ENCODE results near the gene BNIP3.
"Not testable (repeated sequence)": the region's sequence is repeated elsewhere in the genome, so short reads cannot be mapped to it uniquely, and the experiment has no call there.

Gene BNIP3

DNA sequence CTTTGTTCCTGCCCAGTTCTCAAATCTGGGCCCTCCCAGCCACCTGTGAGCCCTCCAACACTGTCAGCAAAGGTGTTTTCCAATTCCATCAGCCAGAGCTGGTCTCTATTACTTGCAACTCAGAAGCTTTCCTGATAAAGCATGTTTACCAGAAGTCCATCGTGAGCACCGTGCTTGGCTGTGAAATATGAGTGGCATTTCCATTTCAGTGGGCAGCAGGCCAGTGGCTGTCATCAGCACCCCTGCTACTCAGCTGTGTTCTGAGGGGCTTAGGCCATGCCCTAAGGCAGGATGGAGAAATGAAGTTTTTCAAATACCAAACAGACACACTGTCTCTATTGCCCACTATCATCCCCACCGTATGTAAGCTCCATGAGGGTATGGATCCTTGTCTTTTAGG lies 12.7 kb upstream of the BNIP3 start:
- no peaks in the 10 kb centered on the region for H3K36me3 ChIP-seq (ENCODE audit: low read length)
- no peak overlapping the region for H3K9ac ChIP-seq (ENCODE audit: low read length)
- H3K4me2 ChIP-seq (ENCODE audit: low read depth, low read length, poor library complexity, severe bottlenecking): no peak overlapping the region
- H2AFZ ChIP-seq (ENCODE audit: low read depth, low read length, severe bottlenecking): no peak overlapping the region
- H3K27me3 ChIP-seq (ENCODE audit: low read length): no peaks in the 10 kb centered on the region
- no peaks in the 10 kb centered on the region for H4K20me1 ChIP-seq (ENCODE audit: low read depth, low read length)
- H3K4me3 ChIP-seq (ENCODE audit: insufficient read depth, low read length, poor library complexity, severe bottlenecking): no peak overlapping the region
- no peak overlapping the region for H3K27ac ChIP-seq (ENCODE audit: low read depth, low read length)
- H3K79me2 ChIP-seq (ENCODE audit: insufficient read depth, low read length): no peaks in the 10 kb centered on the region
- H3K9me2 ChIP-seq (replicated peaks; ENCODE audit: insufficient read depth, low read length): no peaks in the 10 kb centered on the region
- H3K9me3 ChIP-seq (ENCODE audit: insufficient read depth, low read length): no peaks in the 10 kb centered on the region
- H3F3A ChIP-seq (ENCODE audit: insufficient read depth): no peaks in the 10 kb centered on the region
- TF ChIP-seq EZH2phosphoT487 (conservative IDR thresholded peaks at IDR 0.05; ENCODE audit: low read length): no peak
- TF ChIP-seq, protein P1, sequence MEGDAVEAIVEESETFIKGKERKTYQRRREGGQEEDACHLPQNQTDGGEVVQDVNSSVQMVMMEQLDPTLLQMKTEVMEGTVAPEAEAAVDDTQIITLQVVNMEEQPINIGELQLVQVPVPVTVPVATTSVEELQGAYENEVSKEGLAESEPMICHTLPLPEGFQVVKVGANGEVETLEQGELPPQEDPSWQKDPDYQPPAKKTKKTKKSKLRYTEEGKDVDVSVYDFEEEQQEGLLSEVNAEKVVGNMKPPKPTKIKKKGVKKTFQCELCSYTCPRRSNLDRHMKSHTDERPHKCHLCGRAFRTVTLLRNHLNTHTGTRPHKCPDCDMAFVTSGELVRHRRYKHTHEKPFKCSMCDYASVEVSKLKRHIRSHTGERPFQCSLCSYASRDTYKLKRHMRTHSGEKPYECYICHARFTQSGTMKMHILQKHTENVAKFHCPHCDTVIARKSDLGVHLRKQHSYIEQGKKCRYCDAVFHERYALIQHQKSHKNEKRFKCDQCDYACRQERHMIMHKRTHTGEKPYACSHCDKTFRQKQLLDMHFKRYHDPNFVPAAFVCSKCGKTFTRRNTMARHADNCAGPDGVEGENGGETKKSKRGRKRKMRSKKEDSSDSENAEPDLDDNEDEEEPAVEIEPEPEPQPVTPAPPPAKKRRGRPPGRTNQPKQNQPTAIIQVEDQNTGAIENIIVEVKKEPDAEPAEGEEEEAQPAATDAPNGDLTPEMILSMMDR (IDR thresholded peaks at IDR 0.05; ENCODE audit: insufficient read depth, low read length, poor library complexity, severe bottlenecking): no peak

DNA sequence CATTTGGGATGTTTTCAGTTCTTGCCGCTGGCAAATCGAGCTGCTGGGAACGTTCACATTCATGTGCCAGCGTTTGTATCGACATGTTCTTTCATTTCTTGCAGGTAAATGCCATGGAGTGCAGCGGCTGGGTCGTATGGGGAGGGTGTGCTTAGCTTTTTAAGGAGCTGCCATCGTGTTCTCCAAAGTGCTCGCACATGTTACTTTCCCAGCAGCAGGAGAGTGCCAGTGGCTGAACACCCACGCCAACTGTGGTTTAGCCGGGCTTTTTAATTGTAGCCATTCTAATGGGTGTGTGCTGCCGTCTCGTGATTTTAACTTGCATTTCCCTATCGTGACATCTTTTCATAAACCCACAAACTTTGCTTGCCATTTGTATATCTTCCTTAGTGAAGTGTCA lies 11.6 kb upstream of the BNIP3 start:
- Histone ChIP-seq H3K9ac (ENCODE audit: low read length) (no peak overlapping the region), H3K9me3 (ENCODE audit: insufficient read depth, low read length) (no peaks in the 10 kb centered on the region), H3K4me3 (ENCODE audit: insufficient read depth, low read length, poor library complexity, severe bottlenecking) (no peak overlapping the region), H4K20me1 (ENCODE audit: low read depth, low read length) (no peaks in the 10 kb centered on the region), H3F3A (ENCODE audit: insufficient read depth) (no peaks in the 10 kb centered on the region), H3K27ac (ENCODE audit: low read depth, low read length) (no peak overlapping the region), H2AFZ (ENCODE audit: low read depth, low read length, severe bottlenecking) (no peak overlapping the region), H3K4me2 (ENCODE audit: low read depth, low read length, poor library complexity, severe bottlenecking) (no peak overlapping the region), H3K36me3 (ENCODE audit: low read length) (no peaks in the 10 kb centered on the region), H3K27me3 (ENCODE audit: low read length) (no peaks in the 10 kb centered on the region), H3K79me2 (ENCODE audit: insufficient read depth, low read length) (no peaks in the 10 kb centered on the region), H3K9me2 (replicated peaks; ENCODE audit: insufficient read depth, low read length) (no peaks in the 10 kb centered on the region)
- TF ChIP-seq, protein P1 (IDR thresholded peaks at IDR 0.05; ENCODE audit: insufficient read depth, low read length, poor library complexity, severe bottlenecking): no peak

DNA sequence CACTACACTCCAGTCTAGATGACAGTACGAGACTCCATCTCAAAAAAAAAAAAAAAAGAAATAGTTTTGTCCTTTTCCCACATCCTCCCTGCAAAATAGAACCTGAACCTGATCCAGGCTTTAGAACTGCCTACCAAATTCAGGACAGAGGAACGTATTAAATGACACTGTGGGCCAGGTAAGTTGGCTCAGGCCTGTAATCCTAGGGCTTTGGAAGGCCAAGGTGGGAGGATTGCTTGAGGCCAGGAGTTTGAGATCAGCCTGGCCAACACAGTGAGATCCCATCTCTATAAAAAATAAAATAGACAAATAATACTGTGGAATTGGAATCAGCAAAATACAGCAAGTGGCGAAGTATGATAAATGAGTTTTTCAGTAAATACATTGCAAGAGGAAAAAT lies 10.0 kb upstream of the BNIP3 start:
- Histone ChIP-seq H3K4me3 (ENCODE audit: insufficient read depth, low read length, poor library complexity, severe bottlenecking) (no peak overlapping the region), H3K4me2 (ENCODE audit: low read depth, low read length, poor library complexity, severe bottlenecking) (no peak overlapping the region), H3K27ac (ENCODE audit: low read depth, low read length) (no peak overlapping the region), H3K36me3 (ENCODE audit: low read length) (no peaks in the 10 kb centered on the region), H3K27me3 (ENCODE audit: low read length) (no peaks in the 10 kb centered on the region), H2AFZ (ENCODE audit: low read depth, low read length, severe bottlenecking) (no peak overlapping the region), H3K9ac (ENCODE audit: low read length) (no peak overlapping the region), H3F3A (ENCODE audit: insufficient read depth) (no peaks in the 10 kb centered on the region), H3K9me3 (ENCODE audit: insufficient read depth, low read length) (no peaks in the 10 kb centered on the region), H3K79me2 (ENCODE audit: insufficient read depth, low read length) (no peaks in the 10 kb centered on the region), H4K20me1 (ENCODE audit: low read depth, low read length) (no peaks in the 10 kb centered on the region), H3K9me2 (replicated peaks; ENCODE audit: insufficient read depth, low read length) (no peaks in the 10 kb centered on the region)
- TF ChIP-seq, protein P1 (IDR thresholded peaks at IDR 0.05; ENCODE audit: insufficient read depth, low read length, poor library complexity, severe bottlenecking): no peak
- TF ChIP-seq EZH2phosphoT487 (conservative IDR thresholded peaks at IDR 0.05; ENCODE audit: low read length): no peak

DNA sequence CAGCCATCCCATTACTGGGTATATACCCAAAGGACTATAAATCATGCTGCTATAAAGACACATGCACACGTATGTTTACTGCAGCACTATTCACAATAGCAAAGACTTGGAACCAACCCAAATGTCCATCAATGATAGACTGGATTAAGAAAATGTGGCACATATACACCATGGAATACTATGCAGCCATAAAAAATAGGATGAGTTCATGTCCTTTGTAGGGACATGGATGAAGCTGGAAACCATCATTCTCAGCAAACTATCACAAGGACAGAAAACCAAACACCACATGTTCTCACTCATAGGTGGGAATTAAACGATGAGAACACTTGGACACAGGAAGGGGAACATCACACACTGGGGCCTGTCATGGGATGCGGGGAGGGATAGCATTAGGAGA lies 6.1 kb upstream of the BNIP3 start:
- H4K20me1 ChIP-seq (ENCODE audit: low read depth, low read length); H3K36me3 ChIP-seq (ENCODE audit: low read length); H3K27me3 ChIP-seq (ENCODE audit: low read length); H3K27ac ChIP-seq (ENCODE audit: low read depth, low read length); H3K9me3 ChIP-seq (ENCODE audit: insufficient read depth, low read length); H3K9ac ChIP-seq (ENCODE audit: low read length); H3F3A ChIP-seq (ENCODE audit: insufficient read depth); H3K9me2 ChIP-seq (replicated peaks; ENCODE audit: insufficient read depth, low read length); H3K79me2 ChIP-seq (ENCODE audit: insufficient read depth, low read length); H3K4me2 ChIP-seq (ENCODE audit: low read depth, low read length, poor library complexity, severe bottlenecking); H2AFZ ChIP-seq (ENCODE audit: low read depth, low read length, severe bottlenecking); H3K4me3 ChIP-seq (ENCODE audit: insufficient read depth, low read length, poor library complexity, severe bottlenecking): not testable (repeated sequence)

DNA sequence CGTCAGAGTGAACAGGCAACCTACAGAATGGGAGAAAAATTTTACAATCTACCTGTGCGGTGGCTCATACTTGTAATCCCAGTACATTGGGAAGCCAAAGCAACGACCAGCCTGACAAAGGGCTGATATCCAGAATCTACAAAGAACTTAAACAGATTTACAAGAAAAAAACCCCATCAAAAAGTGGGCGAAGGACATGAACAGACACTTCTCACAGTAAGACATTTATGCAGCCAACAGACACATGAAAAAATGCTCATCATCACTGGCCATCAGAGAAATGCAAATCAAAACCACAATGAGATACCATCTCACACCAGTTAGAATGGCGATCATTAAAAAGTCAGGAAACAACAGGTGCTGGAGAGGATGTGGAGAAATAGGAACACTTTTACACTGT lies 5.6 kb upstream of the BNIP3 start:
- H3K9me2 ChIP-seq (replicated peaks; ENCODE audit: insufficient read depth, low read length); H3K4me2 ChIP-seq (ENCODE audit: low read depth, low read length, poor library complexity, severe bottlenecking); H3K27ac ChIP-seq (ENCODE audit: low read depth, low read length); H3K9ac ChIP-seq (ENCODE audit: low read length); H3K79me2 ChIP-seq (ENCODE audit: insufficient read depth, low read length); H3K4me3 ChIP-seq (ENCODE audit: insufficient read depth, low read length, poor library complexity, severe bottlenecking); H3K9me3 ChIP-seq (ENCODE audit: insufficient read depth, low read length); H2AFZ ChIP-seq (ENCODE audit: low read depth, low read length, severe bottlenecking); H3K36me3 ChIP-seq (ENCODE audit: low read length); H3F3A ChIP-seq (ENCODE audit: insufficient read depth); H4K20me1 ChIP-seq (ENCODE audit: low read depth, low read length); H3K27me3 ChIP-seq (ENCODE audit: low read length): not testable (repeated sequence)

DNA sequence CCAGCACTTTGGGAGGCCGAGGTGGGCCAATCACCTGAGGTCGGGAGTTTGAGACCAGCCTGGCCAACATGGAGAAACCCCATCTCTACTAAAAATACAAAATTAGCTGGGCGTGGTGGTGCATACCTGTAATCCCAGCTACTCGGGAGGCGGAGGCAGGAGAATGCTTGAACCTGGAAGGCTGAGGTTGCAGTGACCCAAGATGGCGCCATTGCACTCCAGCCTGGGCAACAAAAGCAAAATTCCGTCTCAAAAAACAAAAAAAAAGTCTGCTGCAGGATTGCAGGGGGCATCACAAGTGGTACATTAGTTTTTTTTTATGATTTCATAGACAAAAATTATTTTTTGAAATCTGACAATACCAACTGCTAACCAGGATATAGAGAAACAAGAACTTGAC lies 5.1 kb upstream of the BNIP3 start:
- H3K36me3 ChIP-seq (ENCODE audit: low read length); H3F3A ChIP-seq (ENCODE audit: insufficient read depth); H3K9ac ChIP-seq (ENCODE audit: low read length); H3K79me2 ChIP-seq (ENCODE audit: insufficient read depth, low read length); H3K27ac ChIP-seq (ENCODE audit: low read depth, low read length); H3K4me3 ChIP-seq (ENCODE audit: insufficient read depth, low read length, poor library complexity, severe bottlenecking); H3K27me3 ChIP-seq (ENCODE audit: low read length); H3K9me2 ChIP-seq (replicated peaks; ENCODE audit: insufficient read depth, low read length); H3K4me2 ChIP-seq (ENCODE audit: low read depth, low read length, poor library complexity, severe bottlenecking); H2AFZ ChIP-seq (ENCODE audit: low read depth, low read length, severe bottlenecking); H3K9me3 ChIP-seq (ENCODE audit: insufficient read depth, low read length); H4K20me1 ChIP-seq (ENCODE audit: low read depth, low read length): not testable (repeated sequence)
